HCT116 (cell line): Measurements from ENCODE around the gene AHSP.

ENCODE experiments used
- CTCF ChIP-seq, 3 experiments: fragments of 200-600 bp in 1 of 3; sonication (generic) in 1 of 3; IDR thresholded peaks in 2 of 3; conservative IDR thresholded peaks in 1 of 3; 2 replicates each; pipeline ENCODE4 v1.5.1; 2012 to 2017; ENCODE audit warnings: low read depth in 2 of 3, low read length in 2 of 3, antibody characterized with exemption in 1 of 3, borderline replicate concordance in 1 of 3, control low read depth in 1 of 3, mild to moderate bottlenecking in 1 of 3, mixed read lengths in 1 of 3, mixed run types in 1 of 3, moderate library complexity in 1 of 3; ENCODE audit not compliant: insufficient read depth in 1 of 3
- ELF1 ChIP-seq: IDR thresholded peaks from 2 replicates; pipeline ENCODE4 v1.6.1; 2012; ENCODE audit warnings: low read depth, borderline replicate concordance
- EZH2 ChIP-seq: fragments of 200-600 bp; sonication (generic); IDR thresholded peaks from 2 replicates; pipeline ENCODE4 v1.6.1; 2017; ENCODE audit warnings: antibody characterized with exemption, mixed run types
- EZH2phosphoT487 ChIP-seq: fragments of 200-600 bp; IDR thresholded peaks from 2 replicates; pipeline ENCODE4 v1.6.1; 2018; ENCODE audit warnings: antibody characterized with exemption, borderline replicate concordance
- JUND ChIP-seq: IDR thresholded peaks from 2 replicates; pipeline ENCODE4 v1.6.1; 2012
- REST ChIP-seq: IDR thresholded peaks from 2 replicates; pipeline ENCODE4 v1.6.1; 2012; ENCODE audit warnings: low read depth
- SIN3A ChIP-seq: IDR thresholded peaks from 2 replicates; pipeline ENCODE4 v1.6.1; 2012; ENCODE audit warnings: low read depth
- SRF ChIP-seq: IDR thresholded peaks from 2 replicates; pipeline ENCODE4 v1.6.1; 2012; ENCODE audit warnings: low read depth

- no peak for TF ChIP-seq SIN3A
- TF ChIP-seq ELF1 = no peak
- no peak for TF ChIP-seq CTCF (IDR thresholded peaks at IDR 0.05 in 2 of 3, conservative IDR thresholded peaks at IDR 0.05 in 1 of 3; ENCODE audit: borderline replicate concordance in 1 of 3, insufficient read depth in 1 of 3, low read depth in 2 of 3, low read length in 2 of 3)
- no peak for TF ChIP-seq EZH2phosphoT487
- TF ChIP-seq JUND = no peak
- TF ChIP-seq SRF = no peak
- TF ChIP-seq EZH2 = no peak
- TF ChIP-seq REST = no peak
These were observed 27.8 kb upstream of the AHSP start for GRCh38 chr16:31499928-31500327.
